Rectal smooth muscle tissue (tissue), 1 donor: Measurements from ENCODE around the gene NDP.
"Not testable (repeated sequence)": the region's sequence is repeated elsewhere in the genome, so short reads cannot be mapped to it uniquely, and the experiment has no call there.

Experiments used
- H3K27ac ChIP-seq: one replicate; pipeline ENCODE4 v1.7.0; 2013; ENCODE audit warnings: low read depth, low read length, inconsistent platforms
- H3K27me3 ChIP-seq: one replicate; pipeline ENCODE4 v1.7.0; 2013; ENCODE audit warnings: low read length; ENCODE audit not compliant: control insufficient read depth, insufficient read depth
- H3K36me3 ChIP-seq: one replicate; pipeline ENCODE4 v1.7.0; 2013; ENCODE audit warnings: low read length; ENCODE audit not compliant: control insufficient read depth, insufficient read depth
- H3K4me1 ChIP-seq: one replicate; pipeline ENCODE4 v1.7.0; 2013; ENCODE audit warnings: low read length; ENCODE audit not compliant: control insufficient read depth, insufficient read depth
- H3K4me3 ChIP-seq: one replicate; pipeline ENCODE4 v1.7.0; 2013; ENCODE audit warnings: low read length
- H3K9ac ChIP-seq: one replicate; pipeline ENCODE4 v1.7.0; 2013; ENCODE audit warnings: low read length

NDP gene

DNA sequence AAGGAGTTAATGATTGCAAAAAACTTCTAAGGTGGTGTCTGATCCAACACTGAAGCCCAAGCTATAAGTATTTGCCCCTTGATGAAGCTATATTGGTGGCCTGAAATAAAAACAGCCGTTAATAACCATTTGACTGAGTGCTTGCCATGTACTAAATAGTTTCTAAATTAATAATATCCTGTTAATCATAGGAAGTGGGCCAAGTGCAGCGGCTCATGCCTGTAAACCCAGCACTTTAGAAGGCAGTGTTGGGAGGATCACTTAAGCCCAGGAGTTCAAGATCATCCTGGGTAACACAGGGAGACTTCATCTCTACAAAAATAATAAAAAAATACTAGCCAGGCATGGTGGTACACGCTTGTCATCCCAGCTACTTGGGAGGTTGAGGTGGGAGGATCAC lies 8.3 kb downstream of the NDP start:
- H3K27ac ChIP-seq = no peak overlapping the region
- no peaks in the 10 kb centered on the region for H3K36me3 ChIP-seq
- H3K9ac ChIP-seq = no peak overlapping the region
- H3K27me3 ChIP-seq = peaks cover 2% of the 10 kb centered on the region
- H3K4me3 ChIP-seq = no peak overlapping the region
- H3K4me1 ChIP-seq = no peaks in the 10 kb centered on the region

DNA sequence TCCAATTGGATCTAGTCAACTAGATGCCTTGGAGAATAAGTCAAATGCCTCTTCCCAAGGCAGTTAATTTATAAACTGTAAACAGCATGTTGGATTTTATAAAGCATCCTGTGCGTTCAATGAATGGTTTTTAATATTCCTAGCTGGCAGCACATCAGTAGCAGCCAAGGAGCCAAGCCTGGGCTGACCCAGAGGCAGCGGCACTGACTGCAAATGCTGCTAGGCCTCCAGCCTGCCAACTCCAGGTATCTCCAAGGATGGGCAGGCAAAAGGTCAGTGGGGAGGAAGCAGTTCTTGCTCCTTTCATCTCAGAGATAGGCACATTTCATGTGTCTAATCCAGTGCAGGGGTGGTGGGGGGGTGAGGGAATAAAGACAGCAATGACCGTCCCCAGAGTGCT lies 9.5 kb downstream of the NDP start:
- Histone ChIP-seq H3K4me3 (no peak overlapping the region), H3K9ac (no peak overlapping the region), H3K27ac (no peak overlapping the region), H3K27me3 (peaks cover 2% of the 10 kb centered on the region), H3K36me3 (no peaks in the 10 kb centered on the region), H3K4me1 (no peaks in the 10 kb centered on the region)

DNA sequence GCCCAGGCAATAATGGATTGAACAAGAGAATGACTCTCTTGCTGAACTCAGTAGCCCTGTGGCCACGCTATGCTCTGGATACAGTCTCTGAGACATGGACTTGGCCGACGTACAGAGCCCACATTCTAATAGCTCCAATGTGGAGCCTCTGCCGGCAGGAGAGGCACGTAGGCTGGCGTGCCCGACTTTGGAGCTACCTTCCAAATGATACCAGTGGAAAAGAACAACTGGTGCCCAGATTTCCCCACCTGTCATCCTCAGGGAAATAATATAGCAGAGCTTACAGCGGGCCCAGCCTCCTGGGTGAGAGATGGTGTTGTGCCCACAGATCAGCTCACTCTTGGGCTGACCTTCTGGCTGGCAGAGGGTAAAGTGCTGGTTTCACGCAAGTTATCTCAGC lies 10.6 kb downstream of the NDP start:
- Histone ChIP-seq H3K4me3 (no peak overlapping the region), H3K4me1 (no peaks in the 10 kb centered on the region), H3K27me3 (peaks cover 2% of the 10 kb centered on the region), H3K27ac (no peak overlapping the region), H3K36me3 (no peaks in the 10 kb centered on the region), H3K9ac (no peak overlapping the region)

DNA sequence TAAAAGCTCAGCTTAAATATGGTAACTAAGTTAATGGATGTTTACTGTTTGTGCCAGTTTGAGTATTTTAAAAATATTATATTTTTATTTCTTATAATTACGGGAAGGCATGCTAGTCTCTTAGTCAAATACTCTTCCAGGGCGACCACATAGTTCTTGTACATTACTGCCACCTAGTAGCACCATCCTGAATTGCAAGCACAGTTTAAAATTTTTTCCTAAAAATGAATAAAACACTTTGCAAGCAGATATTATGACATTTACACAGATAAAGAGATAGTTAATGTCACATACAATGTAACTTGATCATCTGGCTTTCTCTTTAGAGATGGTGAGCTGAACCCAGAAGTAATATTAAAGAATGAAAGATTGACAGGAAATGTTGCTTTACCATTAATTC lies 11.5 kb downstream of the NDP start:
- no peak overlapping the region for H3K27ac ChIP-seq
- H3K4me3 ChIP-seq = no peak overlapping the region
- H3K4me1 ChIP-seq = no peaks in the 10 kb centered on the region
- H3K27me3 ChIP-seq = peaks cover 2% of the 10 kb centered on the region
- H3K9ac ChIP-seq = no peak overlapping the region
- no peaks in the 10 kb centered on the region for H3K36me3 ChIP-seq

- Histone ChIP-seq H3K27me3 (no peaks in the 10 kb centered on the region), H3K9ac (no peak overlapping the region), H3K36me3 (no peaks in the 10 kb centered on the region), H3K4me1 (no peaks in the 10 kb centered on the region), H3K27ac (no peak overlapping the region), H3K4me3 (no peak overlapping the region)
Measured at GRCh38 chrX:43958529-43958928, 14.7 kb downstream of the NDP start.

DNA sequence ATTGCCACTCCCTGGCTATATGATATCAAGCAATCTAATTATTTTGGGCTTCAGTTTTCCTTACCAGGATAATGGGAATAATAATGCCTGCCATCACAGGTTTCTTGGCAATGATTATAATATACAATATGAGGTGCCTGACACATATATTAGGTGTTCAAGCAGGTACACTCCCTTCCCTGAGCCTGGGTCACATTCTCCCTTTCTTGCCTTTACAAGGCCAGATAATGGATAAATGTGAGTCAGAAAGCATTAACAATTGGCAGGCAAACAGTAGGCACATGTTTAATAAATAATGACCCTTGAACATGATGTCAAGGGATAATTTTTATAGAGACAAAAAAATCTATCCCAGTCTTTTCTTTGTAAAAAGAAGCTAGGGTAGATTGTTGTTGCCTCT lies 17.2 kb downstream of the NDP start:
- Histone ChIP-seq H3K27ac (no peak overlapping the region), H3K4me3 (no peak overlapping the region), H3K9ac (no peak overlapping the region), H3K4me1 (no peaks in the 10 kb centered on the region), H3K27me3 (peaks cover 5% of the 10 kb centered on the region), H3K36me3 (no peaks in the 10 kb centered on the region)

DNA sequence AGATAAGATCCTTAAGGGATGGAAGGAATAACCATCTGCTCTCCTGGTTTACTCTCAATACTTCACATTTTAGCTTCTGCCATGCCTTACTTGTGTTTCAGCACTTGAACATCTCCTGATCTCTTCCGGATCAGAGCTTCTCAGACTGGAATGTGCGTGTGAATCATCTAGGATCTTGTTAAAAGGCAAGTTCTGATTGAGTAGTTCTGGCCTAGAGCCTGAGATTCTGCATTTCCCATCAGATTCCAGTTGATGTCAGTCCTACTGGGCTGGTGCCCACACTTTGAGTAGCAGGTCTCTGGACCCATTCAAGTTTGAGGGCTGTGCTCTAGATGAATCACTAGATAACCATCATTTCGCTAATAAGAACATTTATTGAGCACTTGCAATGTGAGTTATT lies 20.0 kb downstream of the NDP start:
- H3K4me3 ChIP-seq = no peak overlapping the region
- no peaks in the 10 kb centered on the region for H3K4me1 ChIP-seq
- no peak overlapping the region for H3K27ac ChIP-seq
- no peak overlapping the region for H3K9ac ChIP-seq
- H3K36me3 ChIP-seq = no peaks in the 10 kb centered on the region
- peaks cover 5% of the 10 kb centered on the region for H3K27me3 ChIP-seq

DNA sequence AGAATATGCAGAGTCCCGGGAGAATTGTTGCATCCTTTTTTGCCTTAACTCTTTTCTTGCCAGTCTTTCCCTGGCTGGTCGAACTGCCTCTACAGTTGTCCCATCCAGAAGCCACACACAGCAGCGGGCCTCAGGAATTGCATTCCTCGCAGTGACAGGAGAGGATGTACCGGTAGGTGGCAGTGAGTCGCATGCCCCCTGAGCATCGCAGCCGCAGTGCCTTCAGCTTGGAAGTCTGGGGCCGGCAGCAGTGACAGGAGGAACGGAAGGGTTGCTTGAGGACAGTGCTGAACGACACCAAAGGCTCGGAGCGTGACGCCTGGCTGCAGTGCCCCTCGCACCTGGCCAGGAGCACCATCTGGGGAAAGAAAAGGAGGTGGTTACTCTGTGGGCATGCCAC lies 23.5 kb downstream of the NDP start:
- Histone ChIP-seq H3K27me3 (peaks cover 5% of the 10 kb centered on the region), H3K27ac (no peak overlapping the region), H3K4me1 (no peaks in the 10 kb centered on the region), H3K36me3 (no peaks in the 10 kb centered on the region), H3K9ac (no peak overlapping the region), H3K4me3 (no peak overlapping the region)

GRCh38 chrX:43940816-43941474 lies 32.2 kb downstream of the NDP start:
- Histone ChIP-seq H3K4me3 (no peak overlapping the region), H3K36me3 (no peaks in the 10 kb centered on the region), H3K9ac (no peak overlapping the region), H3K4me1 (no peaks in the 10 kb centered on the region), H3K27me3 (no peaks in the 10 kb centered on the region), H3K27ac (no peak overlapping the region)

DNA sequence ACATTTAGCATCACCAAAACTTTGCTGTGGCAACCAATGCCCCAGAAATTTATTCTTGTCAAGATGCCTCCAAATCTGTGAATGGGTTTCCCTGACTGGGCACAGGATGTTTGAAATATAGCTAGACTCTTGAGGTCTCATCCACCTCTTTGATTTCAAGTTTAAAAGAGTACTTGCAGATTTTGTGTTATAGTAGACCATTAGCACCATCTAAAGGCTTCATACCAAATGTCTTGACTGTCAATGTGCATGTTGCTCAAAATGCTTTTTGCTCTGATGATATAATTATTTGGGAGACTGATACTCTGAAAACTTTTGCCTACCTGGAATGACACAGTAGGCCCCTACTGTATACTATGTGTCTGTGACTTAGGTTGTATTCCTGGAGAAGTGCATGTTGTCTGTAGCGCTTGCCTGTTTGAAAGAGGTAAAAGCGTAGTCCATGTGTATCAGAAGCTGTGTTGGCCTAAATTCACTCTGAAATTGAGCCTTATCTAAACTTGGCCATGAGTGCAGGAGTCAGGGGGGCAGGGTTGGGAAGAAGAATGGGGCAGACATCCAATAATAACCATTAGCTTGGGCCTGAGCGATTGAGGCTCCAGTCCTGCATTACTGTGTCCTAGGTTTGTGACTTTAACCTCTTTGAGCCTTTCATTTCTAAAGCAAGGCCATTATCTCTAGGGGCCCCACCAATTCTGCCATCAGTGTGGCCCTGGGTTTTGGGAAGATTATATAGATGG lies 33.8 kb downstream of the NDP start:
- no peak overlapping the region for H3K4me3 ChIP-seq
- H3K4me1 ChIP-seq = no peaks in the 10 kb centered on the region
- no peaks in the 10 kb centered on the region for H3K36me3 ChIP-seq

DNA sequence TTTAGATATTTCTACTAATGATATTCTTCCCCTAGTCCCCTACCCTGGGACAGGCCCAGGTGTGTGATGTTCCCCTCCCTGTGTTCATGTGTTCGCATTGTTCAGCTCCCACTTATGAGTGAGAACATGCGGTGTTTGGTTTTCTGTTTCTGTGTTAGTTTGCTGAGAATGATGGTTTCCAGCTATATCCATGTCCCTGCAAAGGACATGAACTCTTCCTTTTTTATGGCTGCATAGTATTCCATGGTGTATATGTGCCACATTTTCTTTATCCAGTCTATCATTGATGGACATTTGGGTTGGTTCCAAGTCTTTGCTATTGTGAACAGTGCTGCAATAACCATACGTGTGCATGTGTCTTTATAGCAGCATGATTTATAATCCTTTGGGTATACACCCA lies 51.2 kb downstream of the NDP start:
- not testable (repeated sequence) for H3K27ac ChIP-seq, H3K9ac ChIP-seq, H3K4me1 ChIP-seq, H3K4me3 ChIP-seq, H3K36me3 ChIP-seq, H3K27me3 ChIP-seq

More for the DNA sequence above, 33.8 kb downstream of the NDP start:
- no peak overlapping the region for H3K9ac ChIP-seq
- no peaks in the 10 kb centered on the region for H3K27me3 ChIP-seq
- H3K27ac ChIP-seq = no peak overlapping the region

DNA sequence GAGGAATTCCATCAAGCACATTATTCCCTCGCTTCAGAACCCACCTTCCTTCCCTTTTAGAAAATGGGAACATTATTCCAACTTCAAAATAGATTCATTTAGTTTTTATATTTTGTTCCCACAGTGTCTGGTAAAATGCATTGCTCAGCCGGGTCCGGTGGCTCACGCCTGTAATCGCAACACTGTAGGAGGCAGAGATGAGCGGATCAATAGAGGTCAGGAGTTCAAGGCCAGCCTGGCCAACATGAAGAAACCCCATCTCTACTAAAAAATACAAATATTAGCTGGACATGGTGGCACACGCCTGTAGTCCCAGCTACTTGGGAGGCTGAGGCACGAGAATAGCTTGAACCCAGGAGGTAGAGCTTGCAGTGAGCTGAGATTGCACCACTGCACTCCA lies 62.4 kb downstream of the NDP start:
- not testable (repeated sequence) for H3K27ac ChIP-seq, H3K27me3 ChIP-seq, H3K4me3 ChIP-seq, H3K4me1 ChIP-seq, H3K9ac ChIP-seq, H3K36me3 ChIP-seq

- H3K4me1 ChIP-seq = no peaks in the 10 kb centered on the region
- no peak overlapping the region for H3K27ac ChIP-seq
- no peak overlapping the region for H3K4me3 ChIP-seq
- no peaks in the 10 kb centered on the region for H3K36me3 ChIP-seq
- peaks cover 4% of the 10 kb centered on the region for H3K27me3 ChIP-seq
- H3K9ac ChIP-seq = no peak overlapping the region
Measured at GRCh38 chrX:43910012-43910411, 63.2 kb downstream of the NDP start.
